GM19351 (cell line): ENCODE results near the gene GNB5.
A peak's percentile ranks its signal among the peaks of the same experiment; 100 is the strongest.

ENCODE experiments used
- ATAC-seq: cut with Tn5 transposase; IDR thresholded peaks from one replicate; pipeline ENCODE4 v1.9.1; 2021; ENCODE audit warnings: mild to moderate bottlenecking, moderate library complexity; ENCODE audit not compliant: unreplicated experiment

GNB5 gene

DNA sequence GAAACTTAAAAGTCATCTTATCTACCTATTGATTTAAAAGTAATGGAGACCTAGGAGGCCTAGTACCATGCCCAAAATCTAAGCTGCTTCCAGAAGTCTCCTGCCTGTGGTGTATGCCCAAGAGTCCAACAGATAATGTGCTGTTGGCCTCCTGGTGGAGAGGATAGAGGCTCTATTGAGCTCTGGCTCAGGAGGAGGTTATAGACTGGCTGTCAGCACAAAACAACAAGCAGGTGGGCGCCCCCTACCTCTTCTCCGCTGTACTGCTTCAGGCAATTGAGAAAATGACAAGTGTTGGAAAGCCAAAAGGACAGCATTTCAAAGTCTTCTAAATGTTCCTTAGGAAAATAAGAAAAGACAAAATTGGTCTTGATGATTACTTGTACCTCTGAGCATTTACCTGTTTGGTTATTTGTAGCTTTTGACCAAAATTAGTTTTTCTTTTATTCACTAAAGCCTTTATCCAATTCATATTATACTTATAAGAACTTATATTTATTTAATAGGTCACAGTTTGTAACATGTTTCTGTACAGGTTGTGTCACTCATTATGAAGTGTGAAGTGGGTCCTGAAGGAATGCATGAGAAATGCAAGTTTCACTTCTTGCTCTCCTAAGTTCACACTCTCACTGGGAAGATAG, 17.2 kb upstream of the GNB5 start:
- ATAC-seq = peak; percentile 96

DNA sequence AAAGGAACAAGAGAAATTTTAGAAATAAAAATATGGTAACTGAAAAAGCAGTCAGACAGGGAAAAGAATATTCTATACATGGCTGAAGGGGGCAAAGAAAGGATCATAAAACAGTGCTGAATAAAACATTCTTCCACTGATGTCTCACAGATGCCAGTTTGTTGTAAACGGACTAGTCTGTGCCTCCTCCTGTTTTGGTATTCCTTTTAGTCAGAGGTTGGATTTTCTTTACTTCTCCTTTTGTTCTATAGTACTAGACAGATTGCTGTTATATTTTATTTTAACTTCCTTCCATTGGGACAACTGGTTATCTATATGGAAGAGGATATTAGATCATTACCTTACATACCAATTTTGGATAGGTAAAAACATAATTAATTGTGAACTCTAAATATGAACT, 16.0 kb upstream of the GNB5 start:
- ATAC-seq = no peak

DNA sequence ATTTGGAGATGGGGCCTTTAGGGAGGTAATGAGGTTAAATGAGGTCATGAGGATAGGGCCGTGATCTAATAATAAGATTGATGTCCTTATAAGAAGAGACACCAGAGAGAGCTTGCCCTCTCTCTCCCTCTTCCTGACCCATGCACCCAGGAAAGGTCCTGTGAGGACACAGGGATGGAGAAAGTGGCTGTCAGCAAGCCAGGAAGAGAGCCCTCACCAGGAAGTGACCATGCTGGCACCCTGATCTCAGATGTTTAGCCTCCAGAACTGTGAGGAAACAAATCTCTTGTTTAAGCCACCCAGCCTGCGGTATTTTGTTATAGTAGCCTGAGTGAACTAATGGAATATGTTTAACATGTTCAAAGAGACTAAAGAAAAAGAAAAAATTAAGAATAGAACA, 15.3 kb upstream of the GNB5 start:
- ATAC-seq = no peak

DNA sequence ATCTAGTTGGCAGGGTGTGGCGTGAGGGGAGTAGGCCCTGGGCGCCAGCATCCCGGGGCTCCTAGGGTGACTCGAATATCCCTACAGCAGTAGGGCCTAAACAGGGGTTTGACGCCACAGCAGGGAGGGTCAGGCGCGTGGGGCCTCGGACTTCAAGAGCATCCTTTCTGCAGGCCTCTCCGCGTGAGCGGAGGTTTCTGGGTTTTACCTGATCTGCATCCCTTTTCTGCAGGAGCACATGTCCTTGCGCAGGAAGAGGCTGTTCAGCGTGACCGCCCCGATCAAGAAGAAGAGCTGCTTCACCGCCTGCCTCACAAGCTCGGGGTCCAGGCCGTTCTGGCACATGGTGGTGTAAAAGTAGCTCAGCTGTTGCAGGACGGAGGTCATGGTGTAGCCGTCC, 13.5 kb upstream of the GNB5 start:
- no peak for ATAC-seq

DNA sequence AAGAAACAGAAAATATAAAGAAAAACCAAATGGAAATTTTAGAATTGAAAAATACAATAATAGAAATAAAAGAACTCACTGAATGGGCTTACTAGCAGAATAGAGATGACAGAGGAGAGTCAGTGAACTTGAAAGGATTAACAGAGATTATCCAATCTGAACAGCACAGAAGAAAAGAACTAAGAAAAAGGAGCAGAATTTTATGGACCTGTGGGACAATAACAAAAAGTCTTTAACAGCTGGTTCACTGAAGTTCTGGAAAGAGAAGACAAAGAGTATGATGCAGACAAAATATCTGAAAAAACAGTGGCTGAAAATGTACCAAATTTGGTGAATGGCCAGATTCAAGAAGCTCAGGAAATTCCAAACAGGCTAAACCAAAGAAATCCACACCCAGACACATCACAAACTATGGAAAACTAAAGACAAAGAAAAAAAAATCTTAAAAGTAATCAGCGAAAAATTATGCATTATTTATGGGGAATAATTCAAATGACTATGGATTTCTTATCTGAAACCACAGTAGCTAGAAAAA, 9.7 kb upstream of the GNB5 start:
- ATAC-seq = no peak

DNA sequence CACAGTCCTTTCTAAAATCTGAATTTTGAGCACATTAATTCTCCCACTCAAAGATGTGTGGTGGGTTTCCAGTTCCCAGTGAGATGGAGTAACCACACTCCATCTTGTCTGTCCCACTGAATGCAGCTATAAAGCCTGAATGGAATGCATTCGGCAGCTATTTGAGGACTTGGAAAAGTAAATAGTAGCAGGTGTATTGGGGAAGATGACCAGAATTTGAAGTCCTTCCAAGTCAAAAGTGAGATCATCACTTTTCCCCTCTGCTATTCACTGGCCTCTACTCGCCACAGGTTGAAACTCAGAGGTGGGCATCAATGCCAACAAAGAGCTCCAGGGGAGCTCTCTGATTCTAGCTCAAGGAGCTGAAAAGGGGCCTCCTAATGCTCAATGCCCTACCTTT, 8.1 kb upstream of the GNB5 start:
- no peak for ATAC-seq

DNA sequence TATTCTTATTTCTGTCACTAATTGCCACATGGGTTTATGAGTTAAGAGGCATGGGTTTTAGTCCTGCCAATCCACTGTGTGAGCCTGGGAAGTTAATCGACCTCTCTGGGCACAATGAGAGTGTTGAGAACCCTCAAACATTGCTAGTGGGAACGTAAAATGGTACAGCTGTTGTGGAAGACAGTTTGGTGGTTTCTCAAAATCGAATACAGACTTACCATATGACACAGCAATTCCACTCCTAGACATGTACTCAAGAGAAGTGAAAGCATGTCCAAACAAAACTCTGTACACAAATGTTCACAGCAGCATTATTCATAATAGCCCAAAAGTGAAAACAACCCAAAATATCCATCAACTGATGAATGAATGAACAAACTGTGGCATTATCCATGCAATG, 5.7 kb upstream of the GNB5 start:
- no peak for ATAC-seq

DNA sequence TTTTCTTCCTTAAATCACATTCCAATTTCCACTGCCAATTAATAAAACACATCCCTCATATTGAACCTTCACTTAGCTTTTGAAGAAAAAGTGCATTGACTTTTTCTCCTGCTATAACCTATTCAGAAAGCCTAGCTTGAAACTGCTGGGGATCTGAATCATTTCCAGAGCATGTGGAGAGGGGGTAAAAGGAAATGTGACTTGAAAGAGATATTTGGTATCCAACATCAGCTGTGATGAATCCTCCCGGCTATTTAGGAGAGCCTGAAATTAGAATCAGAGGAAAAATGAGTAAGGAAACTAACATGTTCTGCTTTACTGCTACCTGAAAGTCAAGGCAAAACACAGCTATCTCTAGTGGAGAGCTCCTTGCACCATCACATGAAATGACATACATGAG, 2.6 kb upstream of the GNB5 start:
- ATAC-seq = no peak

DNA sequence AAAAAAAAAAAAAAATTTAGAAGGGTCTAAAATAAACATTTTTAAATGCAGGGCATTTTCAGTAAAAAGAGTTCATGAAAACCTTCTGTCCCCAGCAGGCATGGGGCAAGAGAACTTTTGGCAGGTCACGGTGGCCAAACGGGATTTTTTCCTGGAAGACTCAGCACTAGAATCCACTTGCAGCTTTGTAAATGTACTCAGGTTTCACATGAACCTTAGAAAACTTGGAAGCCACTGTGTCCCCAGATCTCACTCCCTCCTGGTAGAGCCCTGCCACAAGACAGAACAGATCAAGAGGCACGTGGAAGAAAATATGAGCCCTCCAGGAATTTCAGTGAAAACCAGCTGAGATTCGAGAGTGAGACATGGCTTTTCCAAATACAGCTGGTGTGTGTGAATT, 2.1 kb upstream of the GNB5 start:
- no peak for ATAC-seq

DNA sequence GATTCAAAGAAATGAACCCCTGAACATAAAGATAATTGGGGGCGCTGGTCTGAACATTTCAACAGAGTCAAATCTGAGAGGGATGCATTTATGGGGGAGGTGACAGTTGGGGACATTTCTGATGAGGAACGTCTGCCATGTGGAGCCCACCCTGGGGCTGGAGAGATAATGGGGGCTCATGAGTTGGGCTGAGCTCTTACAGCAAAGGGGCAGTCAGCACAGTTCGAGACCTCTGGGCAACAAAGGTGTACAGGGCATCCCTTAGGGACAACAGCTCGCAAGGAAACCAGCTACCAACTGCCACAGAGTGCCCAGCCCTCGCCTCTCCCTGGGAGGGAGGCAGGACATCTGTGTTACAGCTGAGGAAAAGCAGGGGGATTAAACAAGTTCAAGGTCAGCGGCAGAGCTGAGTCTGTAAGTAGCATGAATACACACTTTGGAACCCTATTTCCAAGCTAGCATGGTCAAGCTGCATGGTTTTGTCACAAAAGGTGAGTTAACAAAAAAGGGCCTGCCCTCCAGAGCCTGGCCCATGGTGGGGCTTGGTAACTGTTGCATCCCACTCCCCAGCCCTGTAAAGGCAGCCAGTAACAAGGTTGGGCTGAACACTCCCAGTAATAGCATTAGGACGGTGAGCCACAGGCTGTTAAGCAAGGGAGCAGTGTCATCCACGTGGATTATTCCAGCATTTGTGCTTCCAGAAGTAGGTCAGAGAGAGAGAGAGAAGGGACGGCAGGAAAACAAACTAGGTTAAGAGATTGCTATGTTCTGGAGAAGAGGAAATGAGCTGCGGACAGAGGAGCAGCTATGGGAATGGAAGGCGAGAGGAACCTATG, 4.3 kb downstream of the GNB5 start:
- ATAC-seq = no peak

DNA sequence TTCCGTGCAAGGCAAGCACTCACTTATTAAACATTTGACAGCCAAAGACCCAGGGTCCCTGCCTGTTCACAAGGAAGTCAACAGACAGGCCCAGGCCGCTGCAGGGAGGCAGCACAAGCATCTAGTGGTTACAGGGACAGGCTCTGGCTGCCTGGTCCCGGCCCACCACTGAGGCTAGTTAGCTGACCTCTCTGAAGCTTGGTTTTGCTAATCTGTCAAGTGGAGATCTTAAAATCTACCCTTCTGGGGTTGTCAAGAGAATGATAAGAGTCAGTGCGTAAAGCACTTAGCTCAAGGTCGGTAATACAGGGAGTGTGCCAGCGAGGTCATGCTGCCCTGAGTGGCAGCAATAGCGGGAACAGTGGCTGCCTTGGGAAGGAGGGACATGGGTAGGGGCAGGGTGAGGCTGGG, 6.0 kb downstream of the GNB5 start:
- no peak for ATAC-seq

DNA sequence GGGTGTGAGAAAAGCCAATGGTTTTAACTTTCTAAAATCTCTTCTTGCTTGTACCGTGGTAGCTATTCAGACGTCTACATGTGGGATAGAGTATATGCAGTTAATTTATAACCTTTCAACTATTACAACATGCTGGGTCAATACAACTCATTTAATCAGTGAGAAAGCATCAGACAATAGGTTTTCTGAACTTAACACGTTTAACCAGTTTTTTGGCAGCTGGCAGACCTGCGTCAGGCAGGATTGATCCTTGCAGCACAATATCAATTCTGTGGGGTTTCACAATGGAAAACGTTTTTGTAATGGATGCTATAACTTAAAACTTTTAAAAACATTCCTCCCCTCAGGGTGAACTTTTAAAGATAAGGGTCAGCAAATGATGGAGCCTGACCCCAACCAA, 6.5 kb downstream of the GNB5 start:
- no peak for ATAC-seq

DNA sequence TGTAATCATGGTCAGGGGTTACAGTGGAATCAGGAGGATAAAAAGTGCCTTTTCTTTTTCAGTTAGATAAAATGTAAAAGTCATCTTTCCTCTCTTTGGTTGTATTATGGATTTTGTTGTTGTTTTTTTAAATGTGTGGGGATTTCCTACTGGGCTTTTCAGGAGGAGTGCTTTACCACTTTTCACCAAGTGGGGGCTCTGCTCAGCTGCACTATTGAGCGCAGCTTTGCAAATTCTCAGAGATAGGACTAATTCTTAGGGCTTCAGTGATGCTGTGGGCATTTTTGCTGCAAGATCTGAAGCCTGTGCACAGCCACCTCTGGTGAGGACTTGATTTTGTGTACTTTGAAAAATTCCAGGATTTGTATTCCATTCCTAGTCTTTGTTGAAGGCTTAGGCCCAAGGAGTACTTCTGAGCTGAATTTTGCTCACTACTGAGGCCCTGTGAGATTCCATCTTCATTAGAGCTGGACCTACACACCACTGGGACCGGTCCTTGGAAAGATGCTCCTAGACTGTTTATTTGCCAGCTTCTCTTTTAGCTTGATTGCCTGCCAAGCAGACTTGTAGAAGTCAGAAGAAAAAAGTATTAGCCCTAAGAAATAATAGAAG, 7.5 kb downstream of the GNB5 start:
- ATAC-seq = no peak

DNA sequence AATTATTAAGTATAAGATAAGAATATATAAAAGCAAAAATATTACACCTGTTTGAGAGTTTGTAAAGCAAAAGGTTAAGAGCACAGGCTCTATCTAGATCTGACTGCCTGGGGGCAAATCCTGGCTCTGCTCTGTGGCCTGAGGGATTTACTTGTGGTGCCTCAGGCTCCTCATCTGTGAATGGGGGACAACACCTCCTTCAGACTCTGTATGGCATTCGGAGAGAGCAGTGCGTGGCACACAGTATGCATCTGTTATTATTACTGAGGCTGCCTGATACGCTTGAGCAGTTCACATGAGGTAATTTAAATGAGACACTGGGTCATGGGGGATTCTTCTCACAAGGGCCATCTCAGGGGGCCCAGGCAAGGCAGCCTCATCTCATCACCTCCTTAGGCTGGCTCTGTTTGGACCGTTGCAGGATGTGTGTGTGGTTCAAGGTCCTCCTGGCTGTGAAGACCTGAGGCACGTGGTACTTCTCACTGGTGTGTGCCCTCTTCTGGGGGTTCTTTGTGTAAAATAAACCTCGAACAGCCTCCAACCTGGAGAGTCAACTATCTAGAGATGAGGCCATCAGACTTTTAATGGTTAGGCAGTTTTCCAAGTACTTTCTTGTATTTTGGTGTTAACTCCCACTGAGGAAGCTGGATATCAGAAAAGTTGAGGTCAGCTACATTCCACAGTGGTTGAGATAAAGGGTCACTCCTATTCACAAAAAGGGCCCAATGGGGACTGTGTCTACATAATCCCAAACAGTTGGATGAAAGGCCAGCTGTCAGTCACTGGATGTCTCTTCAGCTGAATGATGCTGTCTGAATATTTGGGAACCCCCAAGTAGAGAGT, 9.0 kb downstream of the GNB5 start:
- no peak for ATAC-seq

DNA sequence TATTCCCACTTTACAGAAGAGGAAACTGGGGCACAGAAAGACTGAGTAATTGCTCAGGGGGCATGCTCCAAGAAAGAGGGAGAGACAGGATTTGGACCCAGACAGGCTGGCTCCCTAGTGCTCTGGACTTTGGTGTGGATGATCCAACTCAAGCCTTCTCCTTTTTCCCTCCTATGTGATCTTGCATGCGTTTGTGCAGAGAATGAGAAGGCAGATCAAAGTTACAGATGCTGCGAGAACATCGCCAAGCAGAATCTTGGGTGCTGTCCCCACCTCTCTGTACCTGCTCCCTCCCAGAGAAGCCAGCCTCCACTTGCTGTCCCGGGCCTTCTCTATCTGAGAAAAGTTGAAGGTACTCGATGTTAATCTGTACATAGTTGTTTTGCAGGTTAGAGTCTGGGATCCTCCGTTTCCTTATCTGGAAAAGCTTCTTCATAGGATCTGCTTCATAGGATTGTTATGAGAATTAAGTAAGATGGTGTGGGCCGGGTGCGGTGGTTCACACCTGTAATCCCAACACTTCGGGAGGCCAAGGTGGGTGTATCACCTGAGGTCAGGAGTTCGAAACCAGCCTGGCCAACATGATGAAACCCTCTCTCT, 10.2 kb downstream of the GNB5 start:
- ATAC-seq = no peak

DNA sequence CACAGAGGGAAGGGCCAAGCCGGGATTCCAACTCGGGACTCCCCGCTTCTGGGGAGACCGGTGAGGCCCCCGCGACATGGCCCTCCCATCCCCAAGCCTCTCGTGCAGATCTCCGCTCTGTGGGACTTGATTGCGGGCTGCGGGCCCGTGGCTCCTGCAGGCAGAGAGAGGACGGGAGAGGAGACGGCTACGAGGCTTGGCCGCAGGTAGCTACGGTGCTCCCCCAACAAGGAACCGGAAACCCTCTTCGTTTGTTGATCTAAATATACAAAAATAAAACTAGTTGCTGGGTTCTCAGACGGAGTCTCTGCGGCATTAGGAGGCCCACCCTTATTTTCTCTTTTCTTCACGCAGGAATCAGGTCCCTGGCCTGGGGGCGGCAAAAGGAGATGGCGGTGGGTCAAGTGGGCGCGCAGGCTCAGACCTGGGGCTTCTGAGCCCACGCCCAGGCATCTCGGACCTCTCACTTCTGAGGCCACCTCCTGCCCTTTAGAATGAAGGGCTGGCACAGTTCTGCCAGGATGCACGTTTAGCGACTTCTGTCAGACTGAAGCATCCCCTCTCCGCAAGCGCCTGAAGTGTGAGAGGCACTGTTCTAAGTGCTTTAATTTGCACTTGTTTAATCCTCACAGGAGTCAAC, 10.9 kb downstream of the GNB5 start:
- ATAC-seq = peak; percentile 35

DNA sequence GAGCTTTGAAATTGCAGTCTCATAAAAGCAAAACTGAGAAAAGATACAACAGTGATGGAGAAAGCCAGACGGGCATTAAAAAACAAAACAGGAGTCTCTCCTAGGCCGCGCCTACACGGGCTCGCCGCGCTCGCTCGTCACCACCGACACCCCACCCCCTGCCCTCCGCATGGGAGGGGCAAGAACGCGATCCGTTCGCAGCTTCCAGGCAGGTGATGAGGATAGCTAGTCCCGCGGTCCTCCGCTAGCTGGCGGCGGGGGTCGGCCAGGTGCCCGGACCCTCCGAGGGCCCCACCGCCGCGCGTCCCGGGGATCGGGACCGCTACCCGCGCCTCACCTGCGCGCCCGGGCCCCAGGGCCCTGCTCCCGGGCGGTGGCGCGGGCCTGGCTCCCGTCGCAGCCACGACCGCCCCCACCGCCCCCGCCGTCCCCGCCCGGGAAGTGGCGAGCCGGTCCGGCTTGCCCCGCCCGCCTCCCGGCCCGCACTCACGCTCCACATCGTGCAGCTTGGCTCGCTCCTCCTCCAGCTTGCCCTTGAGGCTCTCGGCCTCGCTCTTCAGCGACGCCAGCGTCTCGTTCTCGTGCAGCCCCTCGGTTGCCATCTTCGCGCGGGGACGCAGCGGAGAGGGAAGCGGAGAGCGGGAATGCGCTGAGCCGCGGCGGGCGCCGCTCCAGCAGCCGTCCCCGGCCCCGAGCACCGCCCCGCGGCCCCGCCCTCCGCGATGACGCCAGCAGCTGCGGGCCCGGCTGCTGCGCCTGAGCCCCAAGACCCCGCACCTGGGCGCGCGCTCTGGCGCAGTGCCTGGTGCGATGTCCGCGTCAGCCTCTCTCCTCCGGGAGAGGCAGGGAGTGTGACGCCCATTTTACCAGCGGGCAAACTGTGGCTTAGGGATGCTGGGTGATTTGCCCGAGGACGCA, 11.7 kb downstream of the GNB5 start:
- ATAC-seq = peak; percentile 84

DNA sequence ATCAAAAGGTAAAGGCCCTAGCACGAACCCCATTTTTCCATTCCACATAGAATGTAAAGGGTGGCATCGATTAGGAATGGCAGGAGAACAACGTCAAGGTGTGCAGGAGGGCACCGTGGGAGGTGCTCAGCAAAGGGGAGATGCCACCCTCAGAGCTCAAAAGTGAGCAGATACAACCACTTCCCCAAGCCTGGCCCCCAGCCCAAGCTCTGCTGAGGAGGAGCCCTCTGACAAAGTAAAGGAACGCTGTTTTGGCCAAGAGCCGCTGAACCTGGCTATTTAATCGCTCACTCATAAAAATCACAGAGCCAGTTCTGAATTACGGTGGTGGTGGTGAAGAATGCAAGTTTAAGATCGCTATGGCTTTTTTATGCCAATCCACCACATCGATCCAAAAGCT, 12.4 kb downstream of the GNB5 start:
- no peak for ATAC-seq

DNA sequence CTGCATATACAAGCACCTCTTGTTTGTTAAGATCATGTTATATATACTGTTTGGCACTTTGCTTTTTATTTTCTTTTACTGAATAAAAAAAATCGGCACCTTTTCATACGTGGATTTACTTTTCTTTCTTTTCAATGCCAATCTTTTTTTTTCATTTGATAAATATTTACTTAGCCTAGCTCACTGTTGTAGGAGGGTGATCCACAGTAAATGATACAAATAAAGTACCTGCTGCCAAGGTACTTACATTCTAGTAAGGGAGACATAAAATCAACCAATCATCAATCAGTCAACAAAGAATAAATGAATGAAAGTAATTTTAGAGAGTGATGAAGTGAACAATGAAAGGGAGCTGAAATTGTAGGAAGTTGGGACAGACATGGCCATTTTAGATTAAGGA, 18.3 kb downstream of the GNB5 start:
- no peak for ATAC-seq
